Esophagus squamous epithelium (tissue), 5 donors: ENCODE results near the gene RHOT2. TPM values are rescaled to one million over a fixed set of nuclear protein-coding genes. Genes with fewer than 3 reads are reported as not detected.

ENCODE experiments used
- DNase-seq: peaks from one replicate; lab custom pipeline; 2025; lab: John Stamatoyannopoulos, UW
- H3K27ac ChIP-seq, 4 donors: fragments of 200-600 bp; sonication (generic); one replicate each; pipeline ENCODE4 v1.5.1; 2016 to 2019; ENCODE audit warnings: mild to moderate bottlenecking in 1 of 4
- H3K27me3 ChIP-seq, 4 donors: fragments of 200-600 bp; sonication (generic); 1 replicate in 3 of 4; 2 replicates in 1 of 4; pipeline versions ENCODE4 v1.5.1 to v1.6.0; 2017 to 2021; ENCODE audit warnings: antibody characterized with exemption in 1 of 4
- H3K36me3 ChIP-seq, 3 donors: fragments of 200-600 bp; sonication (generic); one replicate each; pipeline ENCODE4 v1.5.1; 2016 to 2019
- H3K4me1 ChIP-seq, 3 donors: fragments of 200-600 bp; sonication (generic); one replicate each; pipeline ENCODE4 v1.5.1; 2017 to 2019
- H3K4me3 ChIP-seq, 4 donors: fragments of 200-600 bp; sonication (generic); 1 replicate in 3 of 4; 2 replicates in 1 of 4; pipeline ENCODE4 v1.5.1; 2016 to 2019; ENCODE audit warnings: mild to moderate bottlenecking in 2 of 4, moderate library complexity in 1 of 4
- H3K9me3 ChIP-seq, 3 donors: fragments of 200-600 bp; sonication (generic); one replicate each; pipeline ENCODE4 v1.5.1; 2016 to 2019
- POLR2A ChIP-seq, 4 donors: fragments of 450-650 bp; IDR thresholded peaks; one replicate each; pipeline ENCODE4 v1.6.1; 2017; ENCODE audit warnings: antibody characterized with exemption in 4 of 4, mild to moderate bottlenecking in 4 of 4, moderate library complexity in 3 of 4
- WGBS, 2 donors: methylation state at CpG; one replicate each; pipeline ENCODE4 v1.1.5; 2018; 5-methylcytosine and 5-hydroxymethylcytosine counted together
- intact Hi-C: fragments of 100-400 bp; cut with DNase I; formaldehyde crosslinking; loops from one replicate; pipeline ENCODE4 v1.15.0; 2022
- total RNA-seq, 4 donors: library from RNA; depleted of rRNA; stranded (reverse); fragments of >200 nt; gene quantifications; one replicate each; pipeline ENCODE4 v1.1.0, GENCODE V29; 2016
- TF ChIP-seq, protein P1 (sequence below), 6 experiments: fragments of 450-650 bp in 4 of 6; fragments of 200-600 bp in 2 of 6; sonication (generic) in 2 of 6; IDR thresholded peaks; one replicate each; pipeline ENCODE4 v1.5.1; 2016 to 2019; ENCODE audit warnings: antibody characterized with exemption in 6 of 6, mild to moderate bottlenecking in 4 of 6, moderate library complexity in 4 of 6
- donor health status: DM: yes; HTN: yes; CAD: no.

Gene RHOT2
- total RNA-seq, 4 donors from 2014 or later = 28.4 to 70.2 (median 48.9) TPM

DNA sequence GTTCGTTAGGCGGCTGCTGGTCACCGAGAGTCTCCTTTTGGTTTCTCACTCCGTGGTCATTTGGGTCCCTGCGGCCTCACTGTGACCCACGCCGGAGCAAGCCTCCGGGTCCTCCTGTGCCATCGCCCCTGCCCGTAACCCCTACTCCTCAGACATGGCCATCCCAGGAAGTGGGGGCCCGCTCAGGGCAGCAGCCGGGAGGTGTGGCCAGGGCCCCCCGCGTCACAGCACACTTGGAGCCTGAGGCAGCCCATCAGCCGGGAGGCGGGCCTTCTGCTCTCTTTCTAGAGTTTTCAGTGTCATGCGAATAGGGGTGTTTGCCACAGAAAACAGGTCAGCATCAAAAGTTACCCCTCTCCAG lies 45.0 kb upstream of the RHOT2 start:
- peaks cover 15 to 58% (median 18%) of the 10 kb centered on the region in 3 donors for H3K4me1 ChIP-seq
- intact Hi-C loops = no loop called here
- no peak overlapping the region for H3K4me3 ChIP-seq
- H3K9me3 ChIP-seq = no peaks in the 10 kb centered on the region
- DNase-seq = no peak
- H3K36me3 ChIP-seq = peaks cover under 1 to 41% (median 6%) of the 10 kb centered on the region in 3 donors
- H3K27ac ChIP-seq = peak overlapping the region in 2 of 4 donors; percentile 45 to 73
- no peaks in the 10 kb centered on the region for H3K27me3 ChIP-seq
- TF ChIP-seq POLR2A (IDR thresholded peaks at IDR 0.05) = no peak
- 75 to 90% methylated on average over 8 to 10 of the region's 17 CpGs for WGBS, 2 donors

DNA sequence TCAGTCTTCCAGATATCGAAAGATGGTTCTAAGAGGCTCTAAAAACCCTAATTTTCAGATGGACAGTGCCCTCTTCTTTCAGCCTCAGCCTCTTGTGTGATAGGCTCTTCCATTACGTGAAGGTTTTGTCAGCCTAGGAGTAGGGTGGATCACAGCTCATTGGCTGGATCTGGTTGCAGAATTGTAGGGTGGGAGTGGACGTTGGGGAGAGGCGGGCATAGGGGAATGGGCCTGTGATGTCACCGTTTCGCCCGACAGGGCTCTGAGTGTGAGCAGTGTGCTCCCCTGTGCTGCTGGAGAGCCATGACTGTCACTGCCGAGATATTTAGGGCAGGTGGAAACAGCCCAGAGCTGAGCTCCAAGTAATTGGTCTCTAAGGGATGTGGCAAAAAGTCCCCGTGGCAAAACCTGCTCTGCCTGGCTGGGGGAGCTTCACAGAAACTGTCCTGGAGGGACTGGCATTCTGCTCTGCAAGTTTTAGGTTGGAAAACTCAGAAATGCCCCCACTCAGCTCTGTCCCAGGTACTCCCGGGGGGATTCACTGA lies 43.3 kb upstream of the RHOT2 start:
- H3K4me1 ChIP-seq = peaks cover 15 to 58% (median 21%) of the 10 kb centered on the region in 3 donors
- no peak overlapping the region for H3K27ac ChIP-seq
- TF ChIP-seq POLR2A (IDR thresholded peaks at IDR 0.05) = no peak
- TF ChIP-seq, protein P1, sequence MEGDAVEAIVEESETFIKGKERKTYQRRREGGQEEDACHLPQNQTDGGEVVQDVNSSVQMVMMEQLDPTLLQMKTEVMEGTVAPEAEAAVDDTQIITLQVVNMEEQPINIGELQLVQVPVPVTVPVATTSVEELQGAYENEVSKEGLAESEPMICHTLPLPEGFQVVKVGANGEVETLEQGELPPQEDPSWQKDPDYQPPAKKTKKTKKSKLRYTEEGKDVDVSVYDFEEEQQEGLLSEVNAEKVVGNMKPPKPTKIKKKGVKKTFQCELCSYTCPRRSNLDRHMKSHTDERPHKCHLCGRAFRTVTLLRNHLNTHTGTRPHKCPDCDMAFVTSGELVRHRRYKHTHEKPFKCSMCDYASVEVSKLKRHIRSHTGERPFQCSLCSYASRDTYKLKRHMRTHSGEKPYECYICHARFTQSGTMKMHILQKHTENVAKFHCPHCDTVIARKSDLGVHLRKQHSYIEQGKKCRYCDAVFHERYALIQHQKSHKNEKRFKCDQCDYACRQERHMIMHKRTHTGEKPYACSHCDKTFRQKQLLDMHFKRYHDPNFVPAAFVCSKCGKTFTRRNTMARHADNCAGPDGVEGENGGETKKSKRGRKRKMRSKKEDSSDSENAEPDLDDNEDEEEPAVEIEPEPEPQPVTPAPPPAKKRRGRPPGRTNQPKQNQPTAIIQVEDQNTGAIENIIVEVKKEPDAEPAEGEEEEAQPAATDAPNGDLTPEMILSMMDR (IDR thresholded peaks at IDR 0.05) = no peak
- WGBS, 2 donors = 79 to 85% methylated on average over 6 to 7 of the region's 10 CpGs
- no peak for DNase-seq
- H3K27me3 ChIP-seq = no peaks in the 10 kb centered on the region
- no peaks in the 10 kb centered on the region for H3K9me3 ChIP-seq
- intact Hi-C loops = no loop called here
- H3K36me3 ChIP-seq = peaks cover 6 to 50% (median 9%) of the 10 kb centered on the region in 3 donors
- no peak overlapping the region for H3K4me3 ChIP-seq

DNA sequence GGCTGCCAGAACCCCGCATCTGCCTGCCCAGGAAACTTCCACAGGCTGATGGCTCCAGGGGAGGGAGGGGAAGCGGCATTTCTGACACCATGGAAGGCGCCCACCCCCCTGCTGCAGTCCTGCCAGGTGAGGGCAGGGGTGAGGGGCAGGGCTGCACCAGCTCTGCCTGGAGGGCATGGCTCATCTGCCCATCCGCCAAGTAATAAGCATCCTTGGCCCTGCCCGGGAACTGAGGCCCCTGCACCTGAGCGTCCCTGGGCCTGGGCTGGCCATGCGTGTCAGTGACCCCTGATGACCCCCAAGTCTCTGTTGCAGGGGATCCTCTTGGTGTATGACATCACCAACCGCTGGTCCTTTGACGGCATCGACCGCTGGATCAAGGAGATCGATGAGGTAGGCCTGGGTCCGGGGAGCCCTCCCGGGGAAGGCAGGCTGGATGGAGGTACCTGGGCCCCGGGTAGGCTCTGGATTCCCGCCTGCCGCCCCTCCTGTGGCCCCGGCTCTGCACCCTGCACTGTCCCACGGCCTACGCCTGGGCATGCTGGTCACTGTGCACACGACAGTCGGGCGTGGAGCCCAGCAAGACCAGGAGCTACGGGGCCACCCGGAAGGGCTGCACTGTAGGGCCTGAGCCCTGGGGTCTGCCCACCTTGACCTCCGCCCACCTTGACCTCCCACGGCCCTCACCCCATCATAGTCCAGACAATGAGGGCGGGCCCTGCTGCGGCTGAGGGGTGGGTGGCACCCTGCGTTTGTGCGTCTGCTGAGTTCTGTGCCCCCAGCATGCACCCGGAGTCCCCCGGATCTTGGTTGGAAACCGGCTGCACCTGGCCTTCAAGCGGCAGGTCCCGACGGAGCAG lies 42.6 kb upstream of the RHOT2 start:
- Histone ChIP-seq H3K27me3 (no peaks in the 10 kb centered on the region), H3K4me3 (no peak overlapping the region), H3K36me3 (peaks cover 6 to 50% (median 9%) of the 10 kb centered on the region in 3 donors), H3K4me1 (peaks cover 19 to 58% (median 26%) of the 10 kb centered on the region in 3 donors), H3K27ac (no peak overlapping the region), H3K9me3 (no peaks in the 10 kb centered on the region)
- DNase-seq = no peak
- intact Hi-C loops = no loop called here
- WGBS, 2 donors = 96% methylated on average over 5 of the region's 37 CpGs; no CpG with 5 or more reads in 1 of the 2 donors
- TF ChIP-seq, protein P1 (IDR thresholded peaks at IDR 0.05) = no peak
- TF ChIP-seq POLR2A (IDR thresholded peaks at IDR 0.05) = no peak

DNA sequence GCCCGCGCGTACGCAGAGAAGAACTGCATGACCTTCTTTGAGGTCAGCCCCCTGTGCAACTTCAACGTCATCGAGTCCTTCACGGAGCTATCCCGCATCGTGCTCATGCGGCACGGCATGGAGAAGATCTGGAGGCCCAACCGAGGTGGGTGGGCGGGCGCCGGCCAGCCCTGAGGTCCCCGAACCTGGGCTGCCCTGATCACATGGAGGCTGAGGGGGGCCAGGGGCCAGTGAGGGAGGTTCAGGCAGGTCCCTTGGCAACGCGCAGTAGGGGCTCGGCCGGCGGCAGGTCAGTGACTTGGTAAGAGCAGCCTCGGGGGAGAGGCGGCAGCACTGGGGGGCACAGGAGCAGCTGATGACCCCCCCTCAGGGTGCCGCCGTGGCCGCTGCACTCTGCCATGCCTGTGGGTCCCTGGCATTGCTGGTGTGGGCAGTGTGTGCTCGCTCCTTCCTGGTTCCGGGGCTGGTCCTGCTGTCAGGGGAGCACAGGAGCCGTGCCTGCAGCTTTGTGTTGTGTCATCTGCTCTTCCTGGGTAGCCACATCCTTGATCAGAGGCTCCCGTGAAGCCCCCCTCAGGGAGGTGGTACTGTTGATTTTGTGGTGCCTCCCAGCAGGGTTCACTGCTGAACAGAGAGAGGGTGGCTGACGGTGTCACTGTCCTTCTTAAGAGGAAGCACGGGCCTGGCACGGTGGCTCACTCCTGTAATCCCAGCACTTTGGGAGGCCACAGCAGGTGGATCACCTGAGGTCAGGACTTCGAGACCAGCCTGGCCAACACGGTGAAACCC lies 41.8 kb upstream of the RHOT2 start:
- H3K27ac ChIP-seq = peak overlapping the region in 2 of 4 donors; percentile 28 to 44
- TF ChIP-seq, protein P1 (IDR thresholded peaks at IDR 0.05) = no peak
- no peak for TF ChIP-seq POLR2A (IDR thresholded peaks at IDR 0.05)
- H3K4me3 ChIP-seq = no peak overlapping the region
- peaks cover 26 to 58% (median 26%) of the 10 kb centered on the region in 3 donors for H3K4me1 ChIP-seq
- H3K9me3 ChIP-seq = no peaks in the 10 kb centered on the region
- no peak for DNase-seq
- 78 to 94% methylated on average over 3 to 20 of the region's 35 CpGs for WGBS, 2 donors
- intact Hi-C loops = no loop called here
- peaks cover 6 to 47% (median 9%) of the 10 kb centered on the region in 3 donors for H3K36me3 ChIP-seq
- no peaks in the 10 kb centered on the region for H3K27me3 ChIP-seq

DNA sequence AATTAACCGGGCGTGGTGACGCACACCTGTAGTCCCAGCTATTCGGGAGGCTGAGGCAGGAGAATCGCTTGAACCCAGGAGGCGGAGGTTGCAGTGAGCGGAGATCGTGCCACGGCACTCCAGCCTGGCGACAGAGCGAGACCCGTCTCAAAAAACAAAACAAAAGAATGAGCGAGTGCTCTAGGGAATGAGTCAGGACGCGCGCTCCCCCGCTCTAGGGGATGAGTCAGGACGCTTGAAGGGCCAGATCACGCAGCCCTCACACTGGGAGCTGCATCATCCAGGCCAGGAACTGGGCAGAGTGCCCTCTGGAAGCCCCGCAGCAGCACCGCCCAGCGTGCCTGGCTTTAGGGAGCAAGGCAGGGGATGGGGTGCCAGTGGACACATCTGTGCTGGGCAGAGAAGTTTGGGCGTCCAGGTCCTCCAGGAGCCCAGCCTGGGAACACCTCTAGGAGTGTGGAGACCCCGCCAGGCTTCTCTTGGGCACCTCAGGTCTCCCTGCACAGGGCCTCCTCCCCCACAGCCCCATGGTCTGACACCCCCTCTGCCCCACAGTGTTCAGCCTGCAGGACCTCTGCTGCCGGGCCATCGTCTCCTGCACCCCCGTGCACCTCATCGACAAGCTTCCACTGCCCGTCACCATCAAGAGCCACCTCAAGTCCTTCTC lies 41.0 kb upstream of the RHOT2 start:
- Histone ChIP-seq H3K4me1 (peaks cover 20 to 55% (median 29%) of the 10 kb centered on the region in 3 donors), H3K36me3 (peaks cover 6 to 46% (median 9%) of the 10 kb centered on the region in 3 donors), H3K27ac (peak overlapping the region in 2 of 4 donors; percentile 28 to 44), H3K9me3 (no peaks in the 10 kb centered on the region), H3K4me3 (no peak overlapping the region), H3K27me3 (no peaks in the 10 kb centered on the region)
- no peak for TF ChIP-seq POLR2A (IDR thresholded peaks at IDR 0.05)
- TF ChIP-seq, protein P1 (IDR thresholded peaks at IDR 0.05) = no peak
- intact Hi-C loops = no loop called here
- no peak for DNase-seq
- WGBS, 2 donors = 55 to 84% methylated on average over 21 to 22 of the region's 29 CpGs
